Erythroblast (primary cell): ENCODE results near the gene CYP27B1.

ENCODE experiments used
- GATA1 ChIP-seq: IDR thresholded peaks from 2 replicates; pipeline ENCODE4 v1.6.1; 2011; ENCODE audit warnings: low read depth, mild to moderate bottlenecking, control low read depth, low read length, moderate library complexity
- POLR2A ChIP-seq: IDR thresholded peaks from 2 replicates; pipeline ENCODE4 v1.6.1; 2011; ENCODE audit warnings: mild to moderate bottlenecking, low read length

- TF ChIP-seq POLR2A (no peak), GATA1 (no peak)
Observed at GRCh38 chr12:57783861-57784260, 17.0 kb upstream of the CYP27B1 start.
